Keratinocyte (primary cell): ENCODE measurements around the gene HSH2D. TPM values are rescaled to one million over a fixed set of nuclear protein-coding genes. Genes with fewer than 3 reads are reported as not detected.

Source experiments
- DNase-seq: peaks from one replicate; pipeline ENCODE4 v3.0.0-alpha.2; 2011; ENCODE audit warnings: low read depth, missing footprints, low spot score
- FAIRE-seq: peaks from 2 replicates; lab custom pipeline; 2011; peaks lifted over from hg19 to GRCh38; lab: Jason Lieb, UNC
- H2AFZ ChIP-seq: 2 replicates; pipeline ENCODE4 v1.6.0; 2012; ENCODE audit warnings: low read length, control low read depth, inconsistent platforms; ENCODE audit not compliant: control insufficient read depth
- H3K27ac ChIP-seq: 2 replicates; pipeline ENCODE4 v1.5.1; 2011; ENCODE audit warnings: low read length; ENCODE audit not compliant: control insufficient read depth, insufficient read depth
- H3K27me3 ChIP-seq: 3 replicates; pipeline ENCODE4 v1.6.0; 2011; ENCODE audit warnings: low read length; ENCODE audit not compliant: control insufficient read depth, insufficient read depth; ENCODE audit errors: extremely low read depth
- H3K36me3 ChIP-seq, 2 experiments: 2 replicates in 1 of 2; 3 replicates in 1 of 2; pipeline ENCODE4 v1.5.1; 2011; ENCODE audit warnings: low read length in 2 of 2, mild to moderate bottlenecking in 1 of 2; ENCODE audit not compliant: control insufficient read depth in 2 of 2, insufficient read depth in 2 of 2; ENCODE audit errors: extremely low read depth in 1 of 2
- H3K4me1 ChIP-seq: 3 replicates; pipeline ENCODE4 v1.5.1; 2011; ENCODE audit warnings: low read length; ENCODE audit not compliant: control insufficient read depth, insufficient read depth; ENCODE audit errors: extremely low read depth
- H3K4me2 ChIP-seq: 3 replicates; pipeline ENCODE4 v1.6.0; 2011; ENCODE audit warnings: low read depth, low read length; ENCODE audit not compliant: control insufficient read depth, insufficient read depth; ENCODE audit errors: extremely low read depth
- H3K4me3 ChIP-seq, 3 experiments: fragments of 200-600 bp in 1 of 3; sonication (generic) in 1 of 3; 2 replicates in 2 of 3; 3 replicates in 1 of 3; pipeline ENCODE4 v1.5.1; 2011 to 2016; ENCODE audit warnings: low read length in 3 of 3, mild to moderate bottlenecking in 3 of 3, control low read depth in 2 of 3, inconsistent platforms in 1 of 3, low read depth in 1 of 3, mixed read lengths in 1 of 3, mixed run types in 1 of 3, moderate library complexity in 1 of 3; ENCODE audit not compliant: control insufficient read depth in 2 of 3, insufficient read depth in 2 of 3; ENCODE audit errors: extremely low read depth in 1 of 3
- H3K79me2 ChIP-seq: 2 replicates; pipeline ENCODE4 v1.6.0; 2012; ENCODE audit warnings: low read length; ENCODE audit not compliant: control insufficient read depth, insufficient read depth
- H3K9ac ChIP-seq: 3 replicates; pipeline ENCODE4 v1.6.0; 2011; ENCODE audit warnings: low read length; ENCODE audit not compliant: control insufficient read depth, insufficient read depth; ENCODE audit errors: extremely low read depth
- H3K9me1 ChIP-seq: 3 replicates; pipeline ENCODE4 v1.6.0; 2011; ENCODE audit warnings: low read length; ENCODE audit not compliant: control insufficient read depth, insufficient read depth; ENCODE audit errors: extremely low read depth
- H3K9me3 ChIP-seq: 2 replicates; pipeline ENCODE4 v1.5.1; 2012; ENCODE audit warnings: low read depth, low read length; ENCODE audit not compliant: control insufficient read depth
- H4K20me1 ChIP-seq: 3 replicates; pipeline ENCODE4 v1.6.0; 2011; ENCODE audit warnings: low read length; ENCODE audit not compliant: control insufficient read depth, insufficient read depth; ENCODE audit errors: extremely low read depth
- CTCF ChIP-seq, 3 experiments: IDR thresholded peaks in 1 of 3; conservative IDR thresholded peaks in 1 of 3; optimal IDR thresholded peaks in 1 of 3; 2 replicates in 2 of 3; 3 replicates in 1 of 3; pipeline versions ENCODE3 to v1.5.1; 2011; ENCODE audit warnings: low read length in 3 of 3, mild to moderate bottlenecking in 3 of 3, moderate library complexity in 2 of 3, control low read depth in 1 of 3, inconsistent platforms in 1 of 3; ENCODE audit not compliant: insufficient read depth in 2 of 3; ENCODE audit errors: extremely low read depth in 1 of 3
- EZH2 ChIP-seq: IDR thresholded peaks from one replicate; pipeline ENCODE4 v1.6.1; 2012; ENCODE audit warnings: inconsistent platforms, mild to moderate bottlenecking, low read length, moderate library complexity
- dilution Hi-C: fragments of 300-500 bp; cut with MboI; formaldehyde crosslinking; loops from one replicate; pipeline ENCODE4 v1.7.0; 2020; ENCODE audit warnings: low sequenced_read_pairs; ENCODE audit not compliant: extremely low pct_ligation_motif_present
- polyA plus RNA-seq, 5 experiments: library from polyadenylated mRNA; depleted of rRNA in 3 of 5; stranded (reverse) in 3 of 5; stranded (forward) in 1 of 5; unstranded in 1 of 5; fragments of >200 nt; gene quantifications; 1 replicate in 1 of 5; 2 replicates in 3 of 5; 3 replicates in 1 of 5; pipeline versions ENCODE4 v1.2.1 to v1.2.3, GENCODE V29; 2011 to 2012; ENCODE audit warnings: missing spikeins in 2 of 5, low read depth in 1 of 5, low replicate concordance in 1 of 5

The HSH2D gene
- polyA plus RNA-seq, 1 donor (not counting 4 experiments of a cell fraction or from before 2014, with no cell fraction given) = 1.1 TPM

DNA sequence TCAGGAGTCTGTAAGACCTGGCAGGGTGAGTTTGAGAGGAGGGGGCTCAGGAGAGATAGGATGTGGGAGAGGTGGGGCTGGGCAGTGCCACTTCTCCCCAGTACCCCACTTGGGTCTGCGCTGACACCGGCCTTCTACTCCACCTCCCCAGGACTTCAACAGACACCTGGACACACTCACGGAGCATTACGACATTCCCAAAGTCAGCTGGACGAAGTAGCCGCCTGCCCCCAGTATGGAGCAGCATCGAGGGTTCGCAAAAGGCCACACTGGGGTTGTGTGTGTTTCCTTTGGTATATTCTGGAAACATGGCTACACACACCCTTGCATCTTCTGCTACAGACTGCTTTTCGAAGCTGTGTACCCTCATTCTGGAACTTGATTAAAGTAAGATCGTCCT, 47.3 kb downstream of the HSH2D start:
- Histone ChIP-seq H3K36me3 (peaks cover 23 to 29% of the 10 kb centered on the region in 2 experiments), H3K4me2 (no peak overlapping the region), H3K27me3 (no peaks in the 10 kb centered on the region), H2AFZ (no peak overlapping the region), H3K4me3 (no peak overlapping the region), H3K27ac (no peak overlapping the region), H3K79me2 (peaks cover 29% of the 10 kb centered on the region), H3K9ac (no peak overlapping the region), H3K9me3 (no peaks in the 10 kb centered on the region), H3K4me1 (peaks cover 4% of the 10 kb centered on the region), H4K20me1 (no peaks in the 10 kb centered on the region), H3K9me1 (no peaks in the 10 kb centered on the region)
- no peak for DNase-seq
- TF ChIP-seq CTCF (optimal IDR thresholded peaks at IDR 0.05 in 1 of 3, IDR thresholded peaks at IDR 0.05 in 1 of 3, conservative IDR thresholded peaks at IDR 0.05 in 1 of 3; ENCODE audit: extremely low read depth in 1 of 3, insufficient read depth in 2 of 3, low read length in 3 of 3) (no peak), EZH2 (no peak)
- FAIRE-seq = no peak
- dilution Hi-C loops = no loop called here

DNA sequence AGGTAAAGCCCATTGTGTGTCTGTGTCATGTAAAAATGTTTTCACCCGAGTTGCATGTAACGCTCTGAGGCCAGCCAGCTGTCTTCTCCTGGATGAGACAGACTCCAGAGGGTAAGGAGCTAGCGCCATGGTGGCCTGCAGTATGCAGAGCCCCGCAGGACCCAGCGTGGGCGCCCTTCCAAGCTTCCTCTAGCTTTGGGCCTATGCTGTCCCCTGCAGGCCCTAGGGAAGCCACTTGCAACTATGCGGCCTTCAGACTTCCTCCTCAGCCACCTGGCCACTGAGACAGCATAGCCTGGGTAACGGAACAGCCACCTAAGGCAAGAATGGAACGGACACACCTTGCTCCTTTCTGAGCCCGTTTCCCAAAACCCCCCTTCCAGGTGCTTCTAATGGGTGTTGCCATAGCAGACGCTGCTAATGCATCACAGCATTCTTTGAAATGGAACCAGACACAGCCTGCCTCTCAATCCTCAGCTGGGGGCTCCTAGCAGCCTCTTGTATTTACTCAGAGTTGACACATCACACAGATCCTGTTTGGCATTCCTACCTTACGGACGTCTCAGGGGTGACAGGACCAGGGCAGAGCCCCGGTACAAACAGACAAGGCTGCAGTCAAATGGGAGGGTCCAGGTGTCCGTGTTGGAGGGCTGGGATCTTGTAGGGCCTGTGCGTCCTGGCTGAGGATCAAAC, 47.9 kb downstream of the HSH2D start:
- no peak overlapping the region for H3K4me2 ChIP-seq
- TF ChIP-seq EZH2 (no peak), CTCF (optimal IDR thresholded peaks at IDR 0.05 in 1 of 3, IDR thresholded peaks at IDR 0.05 in 1 of 3, conservative IDR thresholded peaks at IDR 0.05 in 1 of 3; ENCODE audit: extremely low read depth in 1 of 3, insufficient read depth in 2 of 3, low read length in 3 of 3) (no peak)
- H3K27ac ChIP-seq = no peak overlapping the region
- no peak for DNase-seq
- H3K9me1 ChIP-seq = no peaks in the 10 kb centered on the region
- no peak overlapping the region for H3K4me3 ChIP-seq
- no peak for FAIRE-seq
- H3K36me3 ChIP-seq = peaks cover 23 to 29% of the 10 kb centered on the region in 2 experiments
- dilution Hi-C loops = no loop called here
- H3K4me1 ChIP-seq = peaks cover under 1% of the 10 kb centered on the region
- peaks cover 22% of the 10 kb centered on the region for H3K79me2 ChIP-seq
- no peak overlapping the region for H2AFZ ChIP-seq
- no peak overlapping the region for H3K9ac ChIP-seq
- no peaks in the 10 kb centered on the region for H4K20me1 ChIP-seq
- H3K27me3 ChIP-seq = no peaks in the 10 kb centered on the region
- no peaks in the 10 kb centered on the region for H3K9me3 ChIP-seq
